HepG2 (cell line): ENCODE results near the gene KRT17. TPM values are rescaled to one million over a fixed set of nuclear protein-coding genes. Genes with fewer than 3 reads are reported as not detected.

ENCODE experiments used
- CBX2 ChIP-seq, 2 experiments: fragments of 200-600 bp in 1 of 2; sonication (generic); formaldehyde crosslinking in 1 of 2; IDR thresholded peaks; 2 replicates each; pipeline versions ENCODE4 v1.7.0 to v1.8.1; 2018 to 2022; ENCODE audit warnings: low read depth in 2 of 2, low read length in 1 of 2, mild to moderate bottlenecking in 1 of 2, missing genetic modification reagents in 1 of 2
- FIP1L1 ChIP-seq: fragments of 200-400 bp; formaldehyde crosslinking; IDR thresholded peaks from 2 replicates; pipeline ENCODE4 v1.6.1; 2018; ENCODE audit warnings: low read depth, mild to moderate bottlenecking, low read length, moderate library complexity, borderline replicate concordance; ENCODE audit not compliant: insufficient read depth
- GTF3A ChIP-seq: sonication (generic); formaldehyde crosslinking; conservative IDR thresholded peaks from 2 replicates; pipeline ENCODE4 v1.4.0; 2020; ENCODE audit warnings: mild to moderate bottlenecking, missing genetic modification reagents
- HNF4G ChIP-seq, 2 experiments: sonication (generic) in 1 of 2; formaldehyde crosslinking in 1 of 2; IDR thresholded peaks; 2 replicates each; pipeline versions ENCODE4 v1.4.0 to v1.6.1; 2011 to 2020; ENCODE audit warnings: borderline replicate concordance in 2 of 2, low read depth in 2 of 2, mild to moderate bottlenecking in 2 of 2, low read length in 1 of 2, missing genetic modification reagents in 1 of 2, moderate library complexity in 1 of 2
- HNRNPK ChIP-seq: fragments of 200-400 bp; formaldehyde crosslinking; IDR thresholded peaks from 2 replicates; pipeline ENCODE4 v1.6.1; 2018; ENCODE audit warnings: low read length, low read depth, moderate library complexity, mild to moderate bottlenecking; ENCODE audit not compliant: poor library complexity, severe bottlenecking
- HNRNPL ChIP-seq: fragments of 200-400 bp; formaldehyde crosslinking; IDR thresholded peaks from 2 replicates; pipeline ENCODE4 v1.6.1; 2017; ENCODE audit warnings: mild to moderate bottlenecking, low read depth, low read length
- NFE2L1 ChIP-seq: sonication (generic); formaldehyde crosslinking; IDR thresholded peaks from 2 replicates; pipeline ENCODE4 v1.4.0; 2020; ENCODE audit warnings: missing genetic modification reagents, mild to moderate bottlenecking, borderline replicate concordance
- RNF219 ChIP-seq: sonication (generic); formaldehyde crosslinking; IDR thresholded peaks from 2 replicates; pipeline ENCODE4 v1.5.0; 2020; ENCODE audit warnings: mild to moderate bottlenecking, missing genetic modification reagents
- SMC3 ChIP-seq: IDR thresholded peaks from 2 replicates; pipeline ENCODE4 v1.6.1; 2011; ENCODE audit warnings: low read length, improper control_type of control experiment
- ZNF318 ChIP-seq: sonication (generic); formaldehyde crosslinking; IDR thresholded peaks from 2 replicates; pipeline ENCODE4 v1.4.0; 2020; ENCODE audit warnings: mild to moderate bottlenecking, missing genetic modification reagents
- ZNF550 ChIP-seq: sonication (generic); formaldehyde crosslinking; IDR thresholded peaks from 2 replicates; pipeline ENCODE4 v1.4.0; 2020; ENCODE audit warnings: mild to moderate bottlenecking, missing genetic modification reagents, borderline replicate concordance
- ZNF629 ChIP-seq: sonication (generic); formaldehyde crosslinking; conservative IDR thresholded peaks from 2 replicates; pipeline ENCODE4 v1.5.0; 2020; ENCODE audit warnings: missing genetic modification reagents
- ZNF747 ChIP-seq: sonication (generic); formaldehyde crosslinking; IDR thresholded peaks from 2 replicates; pipeline ENCODE4 v1.8.1; 2023; ENCODE audit warnings: missing genetic modification reagents, mild to moderate bottlenecking, borderline replicate concordance
- ZNF788 ChIP-seq: sonication (generic); formaldehyde crosslinking; IDR thresholded peaks from 2 replicates; pipeline ENCODE4 v1.5.0; 2020; ENCODE audit warnings: mild to moderate bottlenecking, missing genetic modification reagents, borderline replicate concordance
- polyA plus RNA-seq, 8 experiments: library from polyadenylated mRNA; depleted of rRNA in 3 of 8; stranded (reverse) in 7 of 8; unstranded in 1 of 8; fragments of >200 nt; fragmentation: Illumina TruSeq in 4 of 8; extraction: Trizol in 4 of 8; gene quantifications; 2 replicates each; pipeline versions ENCODE4 v1.2.1 to v1.2.3, GENCODE V29; 2011 to 2016; ENCODE audit warnings: low read depth in 4 of 8, missing spikeins in 1 of 8, mixed read lengths in 1 of 8; ENCODE audit not compliant: insufficient read depth in 1 of 8
- total RNA-seq, 5 experiments: library from RNA; depleted of rRNA; stranded (reverse); fragments of >200 nt; fragmentation: Illumina TruSeq; extraction: Trizol; gene quantifications; 2 replicates each; pipeline ENCODE4 v1.2.3, GENCODE V29; 2016; ENCODE audit warnings: low read depth in 1 of 5
- TF ChIP-seq, protein P1 (sequence below): sonication (generic); formaldehyde crosslinking; IDR thresholded peaks from 2 replicates; pipeline ENCODE4 v1.8.0; 2022; ENCODE audit warnings: mild to moderate bottlenecking, missing genetic modification reagents

The KRT17 gene
- total and polyA plus RNA-seq, 2 of the 13 experiments (the other 11 are each of a cell fraction or from before 2014, with no cell fraction given) = 0.38 to 0.82 TPM

DNA sequence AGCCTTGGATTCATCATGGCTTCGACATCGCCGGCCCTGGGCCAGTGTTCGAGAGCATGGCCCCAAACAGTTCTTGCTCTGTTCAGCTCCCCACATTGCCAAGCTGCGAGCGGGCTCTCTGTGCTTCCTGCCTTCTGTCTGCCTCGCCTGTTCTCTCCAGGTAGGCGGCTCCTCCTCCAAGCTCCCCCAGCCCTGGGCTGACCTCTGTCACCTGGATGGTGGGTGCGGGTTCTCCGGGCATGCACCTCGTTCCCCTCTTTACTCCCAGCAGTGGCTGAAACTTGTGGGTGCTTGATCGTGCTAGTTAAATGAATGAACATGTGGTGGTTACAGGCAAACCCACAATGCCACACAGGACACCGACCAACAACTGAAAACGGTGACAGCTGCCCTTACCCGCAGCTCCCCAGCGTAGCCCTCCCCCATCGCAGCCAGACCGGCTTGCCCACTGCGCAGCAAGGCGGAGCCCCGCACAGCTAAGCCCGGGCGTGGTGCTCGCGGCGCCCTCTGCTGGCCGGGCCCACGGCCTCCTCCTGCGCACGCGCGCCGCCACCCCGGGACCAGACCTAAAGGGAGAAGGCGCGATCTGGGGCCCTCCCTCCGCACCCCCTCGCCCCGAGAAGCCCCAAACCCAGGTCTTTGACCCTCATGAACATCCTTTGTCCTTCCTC lies 41.3 kb upstream of the KRT17 start (continued):
- TF ChIP-seq ZNF318 = peak; percentile 17; the same call in 1 of the 2 replicates
- TF ChIP-seq SMC3 = no peak
- TF ChIP-seq GTF3A = no peak
- TF ChIP-seq NFE2L1 (CRISPR knock-in tag) = no peak
- TF ChIP-seq CBX2 (IDR thresholded peaks at IDR 0.05; ENCODE audit: low read depth, low read length) = no peak
- TF ChIP-seq CBX2 (CRISPR knock-in tag; IDR thresholded peaks at IDR 0.05; ENCODE audit: low read depth) = no peak
- TF ChIP-seq ZNF747 (CRISPR knock-in tag) = peak; percentile 38; the same call in 1 of the 2 replicates
- TF ChIP-seq ZNF788 (CRISPR knock-in tag) = peak; percentile 77; the same call in 1 of the 2 replicates
- TF ChIP-seq HNRNPK = peak; percentile 92
- peak; percentile 49; the same call in 1 of the 2 replicates for TF ChIP-seq HNRNPL
- no peak for TF ChIP-seq FIP1L1
- TF ChIP-seq RNF219 (CRISPR knock-in tag) = no peak; the same call in 1 of the 2 replicates
- TF ChIP-seq HNF4G (IDR thresholded peaks at IDR 0.05; ENCODE audit: borderline replicate concordance, low read depth, low read length) = no peak
- TF ChIP-seq HNF4G (CRISPR knock-in tag; IDR thresholded peaks at IDR 0.05; ENCODE audit: borderline replicate concordance, low read depth) = no peak; the same call in 1 of the 2 replicates
- TF ChIP-seq ZNF550 (CRISPR knock-in tag) = no peak
- no peak for TF ChIP-seq ZNF629 (CRISPR knock-in tag)
- TF ChIP-seq, protein P1, sequence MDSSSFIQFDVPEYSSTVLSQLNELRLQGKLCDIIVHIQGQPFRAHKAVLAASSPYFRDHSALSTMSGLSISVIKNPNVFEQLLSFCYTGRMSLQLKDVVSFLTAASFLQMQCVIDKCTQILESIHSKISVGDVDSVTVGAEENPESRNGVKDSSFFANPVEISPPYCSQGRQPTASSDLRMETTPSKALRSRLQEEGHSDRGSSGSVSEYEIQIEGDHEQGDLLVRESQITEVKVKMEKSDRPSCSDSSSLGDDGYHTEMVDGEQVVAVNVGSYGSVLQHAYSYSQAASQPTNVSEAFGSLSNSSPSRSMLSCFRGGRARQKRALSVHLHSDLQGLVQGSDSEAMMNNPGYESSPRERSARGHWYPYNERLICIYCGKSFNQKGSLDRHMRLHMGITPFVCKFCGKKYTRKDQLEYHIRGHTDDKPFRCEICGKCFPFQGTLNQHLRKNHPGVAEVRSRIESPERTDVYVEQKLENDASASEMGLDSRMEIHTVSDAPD (CRISPR knock-in tag) = no peak
